BJ (cell line): ENCODE data around the gene NXF1. TPM values are rescaled to one million over a fixed set of nuclear protein-coding genes. Genes with fewer than 3 reads are reported as not detected.

Source experiments
- CTCF ChIA-PET: fragments of 350-600 bp; formaldehyde crosslinking; extraction: SDS; loops from one replicate; lab custom pipeline; 2021; ENCODE audit warnings: antibody characterized with exemption, inconsistent platforms; lab: Yijun Ruan, JAX
- POLR2A ChIA-PET: fragments of 300-600 bp; sonication (Branson Sonifier 250); formaldehyde crosslinking; extraction: SDS; loops from one replicate; lab custom pipeline; 2021; ENCODE audit warnings: antibody characterized with exemption; lab: Charles Lee
- DNase-seq: peaks from one replicate; pipeline ENCODE4 v3.0.0-alpha.2; 2011; ENCODE audit warnings: low read depth
- H3K27me3 ChIP-seq: 2 replicates; pipeline ENCODE4 v1.6.0; 2011; ENCODE audit warnings: low read length; ENCODE audit not compliant: control insufficient read depth, insufficient read depth
- H3K36me3 ChIP-seq: 2 replicates; pipeline ENCODE4 v1.5.1; 2011; ENCODE audit warnings: low read length; ENCODE audit not compliant: control insufficient read depth, insufficient read depth
- H3K4me3 ChIP-seq: 2 replicates; pipeline ENCODE4 v1.5.1; 2011; ENCODE audit warnings: low read depth, mild to moderate bottlenecking, control low read depth, low read length
- CTCF ChIP-seq: IDR thresholded peaks from 2 replicates; pipeline ENCODE4 v1.5.1; 2011; ENCODE audit warnings: low read depth, mild to moderate bottlenecking, control low read depth, inconsistent platforms, low read length, moderate library complexity; ENCODE audit not compliant: insufficient read depth
- polyA plus RNA-seq: library from polyadenylated mRNA; depleted of rRNA; stranded (reverse); fragments of >200 nt; gene quantifications from 2 replicates; pipeline ENCODE4 v1.2.3, GENCODE V29; 2011; rRNA removed
- small RNA-seq: library from RNA; depleted of rRNA; stranded (forward); fragments of <200 nt; gene quantifications from one replicate; pipeline ENCODE3, GENCODE V24; 2012; ENCODE audit warnings: low replicate concordance, low read depth; ENCODE audit not compliant: insufficient read length

Gene NXF1
- polyA plus RNA-seq, 1 experiment, result 51.0 TPM

GRCh38 chr11:62747475-62748160 is 57.6 kb downstream of the NXF1 start:
- CTCF ChIA-PET, result interaction anchor here (2.7 kb wide), 1 partner anchor 39 kb away, joined by 9 read pairs; the partner anchor contains the start of gene TMEM179B
- Histone ChIP-seq H3K4me3 (no peak overlapping the region), H3K36me3 (peaks cover 7% of the 10 kb centered on the region), H3K27me3 (no peaks in the 10 kb centered on the region)
- DNase-seq, result no peak
- POLR2A ChIA-PET, result no interaction called here
- TF ChIP-seq CTCF, result no peak

Small RNAs within 50 kb of the gene (small RNA-seq; reads per million reads assigned to genes)
- gene MIR6514 (4.2 reads per million, percentile 56 among the genes with 10 or more reads in this experiment), gene RF00099 (not detected), gene RNU6-118P (not detected), gene SNORD22 (not detected), gene SNORD26 (not detected), gene SNORD27 (not detected), gene SNORD28 (not detected), gene SNORD30 (3,215 reads per million, percentile 98 among the genes with 10 or more reads in this experiment)

Other genes with a start within 250 kb of the NXF1 start
- 2,358 and 2,459 TPM in 2 replicates for gene EEF1G, start 231.5 kb downstream of the NXF1 start, polyA plus RNA-seq
- gene TUT1, start 213.9 kb downstream of the NXF1 start, polyA plus RNA-seq, result 6.4 and 9.9 TPM in 2 replicates
- gene MTA2, start 203.6 kb downstream of the NXF1 start, polyA plus RNA-seq, result 16.4 and 17.8 TPM in 2 replicates
- 18.9 and 26.5 TPM in 2 replicates for gene EML3, start 192.7 kb downstream of the NXF1 start, polyA plus RNA-seq
- 2.1 and 2.2 TPM in 2 replicates for gene ROM1, start 192.2 kb downstream of the NXF1 start, polyA plus RNA-seq
- gene B3GAT3, start 183.5 kb downstream of the NXF1 start, polyA plus RNA-seq, result 24.5 and 42.4 TPM in 2 replicates
- gene GANAB, start 158.8 kb downstream of the NXF1 start, polyA plus RNA-seq, result 388 and 463 TPM in 2 replicates
- gene INTS5, start 152.1 kb downstream of the NXF1 start, polyA plus RNA-seq, result 6.7 and 17.3 TPM in 2 replicates
- gene C11orf98, start 140.2 kb downstream of the NXF1 start, polyA plus RNA-seq, result 43.0 and 45.2 TPM in 2 replicates
- gene CSKMT, start 140.1 kb downstream of the NXF1 start, polyA plus RNA-seq, result 5.1 and 6.6 TPM in 2 replicates
- gene UQCC3, start 133.8 kb downstream of the NXF1 start, polyA plus RNA-seq, result 6.9 TPM in 2 replicates
- gene LBHD1, start 133.2 kb downstream of the NXF1 start, polyA plus RNA-seq, result 4.0 and 4.1 TPM in 2 replicates
- 83.7 and 86.0 TPM in 2 replicates for gene UBXN1, start 126.4 kb downstream of the NXF1 start, polyA plus RNA-seq
- 2.6 and 2.9 TPM in 2 replicates for gene LRRN4CL, start 115.9 kb downstream of the NXF1 start, polyA plus RNA-seq
- 70.8 and 94.1 TPM in 2 replicates for gene BSCL2, start 98.0 kb downstream of the NXF1 start, polyA plus RNA-seq
- gene GNG3, start 97.8 kb downstream of the NXF1 start, polyA plus RNA-seq, result not detected in 2 replicates
- gene HNRNPUL2, start 78.0 kb downstream of the NXF1 start, polyA plus RNA-seq, result 10.0 and 17.3 TPM in 2 replicates
- gene TTC9C, start 77.0 kb downstream of the NXF1 start, polyA plus RNA-seq, result 31.7 and 32.6 TPM in 2 replicates
- gene ZBTB3, start 51.3 kb downstream of the NXF1 start, polyA plus RNA-seq, result 3.5 and 3.8 TPM in 2 replicates
- 151 and 208 TPM in 2 replicates for gene POLR2G, start 43.9 kb downstream of the NXF1 start, polyA plus RNA-seq
- 9.1 and 17.0 TPM in 2 replicates for gene TAF6L, start 34.0 kb downstream of the NXF1 start, polyA plus RNA-seq
- gene TMEM179B, start 18.0 kb downstream of the NXF1 start, polyA plus RNA-seq, result 76.2 and 97.1 TPM in 2 replicates
- gene TMEM223, start 13.4 kb downstream of the NXF1 start, polyA plus RNA-seq, result 13.6 and 15.7 TPM in 2 replicates
- 61.5 and 76.6 TPM in 2 replicates for gene STX5, start 26.6 kb upstream of the NXF1 start, polyA plus RNA-seq
- not detected in 2 replicates for gene TEX54, start 27.4 kb upstream of the NXF1 start, polyA plus RNA-seq
- gene WDR74, start 34.1 kb upstream of the NXF1 start, polyA plus RNA-seq, result 24.4 and 37.9 TPM in 2 replicates
- 394 and 535 TPM in 2 replicates for gene SLC3A2, start 75.5 kb upstream of the NXF1 start, polyA plus RNA-seq
- not detected in 2 replicates for gene CHRM1, start 115.9 kb upstream of the NXF1 start, polyA plus RNA-seq
- not detected in 2 replicates for gene SLC22A6, start 179.5 kb upstream of the NXF1 start, polyA plus RNA-seq
- gene SLC22A8, start 210.4 kb upstream of the NXF1 start, polyA plus RNA-seq, result not detected in 2 replicates